C4-2B (cell line): ENCODE measurements around the gene GNAZ.

Experiments used
- ZFX ChIP-seq: fragments of 450-650 bp; IDR thresholded peaks from 2 replicates; pipeline ENCODE4 v1.6.1; 2017
- TF ChIP-seq, protein P1 (sequence below): fragments of 450-650 bp; conservative IDR thresholded peaks from 2 replicates; pipeline ENCODE4 v1.5.1; 2017; ENCODE audit warnings: mild to moderate bottlenecking

GRCh38 chr22:23142546-23143105 is 72.3 kb downstream of the GNAZ start:
- TF ChIP-seq, protein P1, sequence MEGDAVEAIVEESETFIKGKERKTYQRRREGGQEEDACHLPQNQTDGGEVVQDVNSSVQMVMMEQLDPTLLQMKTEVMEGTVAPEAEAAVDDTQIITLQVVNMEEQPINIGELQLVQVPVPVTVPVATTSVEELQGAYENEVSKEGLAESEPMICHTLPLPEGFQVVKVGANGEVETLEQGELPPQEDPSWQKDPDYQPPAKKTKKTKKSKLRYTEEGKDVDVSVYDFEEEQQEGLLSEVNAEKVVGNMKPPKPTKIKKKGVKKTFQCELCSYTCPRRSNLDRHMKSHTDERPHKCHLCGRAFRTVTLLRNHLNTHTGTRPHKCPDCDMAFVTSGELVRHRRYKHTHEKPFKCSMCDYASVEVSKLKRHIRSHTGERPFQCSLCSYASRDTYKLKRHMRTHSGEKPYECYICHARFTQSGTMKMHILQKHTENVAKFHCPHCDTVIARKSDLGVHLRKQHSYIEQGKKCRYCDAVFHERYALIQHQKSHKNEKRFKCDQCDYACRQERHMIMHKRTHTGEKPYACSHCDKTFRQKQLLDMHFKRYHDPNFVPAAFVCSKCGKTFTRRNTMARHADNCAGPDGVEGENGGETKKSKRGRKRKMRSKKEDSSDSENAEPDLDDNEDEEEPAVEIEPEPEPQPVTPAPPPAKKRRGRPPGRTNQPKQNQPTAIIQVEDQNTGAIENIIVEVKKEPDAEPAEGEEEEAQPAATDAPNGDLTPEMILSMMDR, result no peak
- TF ChIP-seq ZFX, result no peak
